ENCODE results near the gene CRYBG1. TPM values are rescaled to one million over a fixed set of nuclear protein-coding genes. Genes with fewer than 3 reads are reported as not detected.

The CRYBG1 gene
- total and polyA plus RNA-seq, 4 donors = 0.41 to 12.7 (median 5.8) TPM

DNA sequence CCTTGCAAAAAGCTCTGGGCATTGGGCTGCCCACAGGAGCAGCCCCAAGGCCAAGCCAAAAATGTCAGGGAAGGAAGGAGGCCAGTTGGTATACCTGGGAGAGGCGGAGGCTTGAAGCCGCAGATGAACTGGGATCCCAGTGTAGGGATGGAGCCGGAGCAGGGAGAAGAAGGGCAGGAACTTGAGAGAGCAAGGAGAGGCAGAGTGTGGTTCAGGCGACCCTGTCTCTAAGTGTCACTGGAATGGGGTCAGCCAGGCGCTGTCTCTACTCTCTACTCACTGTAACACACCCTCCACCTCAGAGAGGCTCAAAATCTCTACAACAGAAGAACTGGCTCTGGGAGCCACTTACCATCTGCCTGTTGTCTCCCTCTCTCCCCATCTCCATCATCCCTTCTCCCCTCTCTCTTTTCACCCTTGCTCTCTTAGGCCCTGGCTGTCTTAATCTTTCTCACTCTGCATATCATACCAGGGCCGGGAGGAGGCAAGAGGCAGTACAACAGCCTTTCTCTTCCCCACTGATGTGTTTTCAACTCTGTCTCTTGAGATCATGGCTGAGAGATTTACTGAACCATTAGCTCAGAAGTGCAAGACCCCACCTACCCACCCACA, 93.3 kb downstream of the CRYBG1 start:
- intact Hi-C loops (cut with DNase I) = no loop called here

DNA sequence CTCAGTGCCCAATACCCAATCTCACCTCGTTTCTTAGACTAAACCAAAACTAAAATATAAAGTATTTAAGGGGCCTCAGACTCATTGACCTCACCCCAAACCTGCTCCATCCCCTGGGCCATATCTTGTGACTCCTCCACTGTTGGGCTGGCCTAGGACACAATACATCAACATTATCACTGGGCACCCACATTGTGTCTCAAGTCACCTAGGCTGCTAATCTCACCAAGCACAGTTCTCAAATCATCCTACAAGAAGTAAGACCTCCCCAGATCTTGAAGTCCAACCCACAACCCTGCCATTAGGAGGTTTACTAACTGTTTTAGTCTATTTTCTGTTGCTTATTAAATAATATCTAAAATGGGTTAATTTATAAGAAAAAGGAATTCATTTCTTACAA, 96.2 kb downstream of the CRYBG1 start:
- 54 to 59% methylated on average over 1 of the region's 1 CpG for WGBS, 2 donors
- intact Hi-C loops (cut with DNase I) = no loop called here
- H3K36me3 ChIP-seq (ENCODE audit: control insufficient read depth in 1 of 2, insufficient read depth in 2 of 2, low read length in 1 of 2) = no peaks in the 10 kb centered on the region
- H3K4me3 ChIP-seq (ENCODE audit: low read length in 2 of 2) = no peak overlapping the region
- no peaks in the 10 kb centered on the region for H3K4me1 ChIP-seq (ENCODE audit: control insufficient read depth in 1 of 2, insufficient read depth in 2 of 2, low read length in 2 of 2)
- no peak overlapping the region for H3K27ac ChIP-seq (ENCODE audit: low read depth in 1 of 2, low read length in 2 of 2)
- no peak for ATAC-seq (ENCODE audit: low FRiP score)
- H3K27me3 ChIP-seq (ENCODE audit: control insufficient read depth in 1 of 2, insufficient read depth in 2 of 2, low read length in 1 of 2) = no peaks in the 10 kb centered on the region
- H3K9me3 ChIP-seq (ENCODE audit: control insufficient read depth, low read length) = no peaks in the 10 kb centered on the region
- no peak for DNase-seq

More for the DNA sequence above, 93.3 kb downstream of the CRYBG1 start:
- no peaks in the 10 kb centered on the region for H3K36me3 ChIP-seq (ENCODE audit: control insufficient read depth in 1 of 2, insufficient read depth in 2 of 2, low read length in 1 of 2)
- no peaks in the 10 kb centered on the region for H3K27me3 ChIP-seq (ENCODE audit: control insufficient read depth in 1 of 2, insufficient read depth in 2 of 2, low read length in 1 of 2)
- H3K4me1 ChIP-seq (ENCODE audit: control insufficient read depth in 1 of 2, insufficient read depth in 2 of 2, low read length in 2 of 2) = no peaks in the 10 kb centered on the region
- 56 to 70% methylated on average over 4 to 6 of the region's 6 CpGs for WGBS, 2 donors
- H3K27ac ChIP-seq (ENCODE audit: low read depth in 1 of 2, low read length in 2 of 2) = no peak overlapping the region
- no peaks in the 10 kb centered on the region for H3K9me3 ChIP-seq (ENCODE audit: control insufficient read depth, low read length)
- no peak overlapping the region for H3K4me3 ChIP-seq (ENCODE audit: low read length in 2 of 2)
- DNase-seq = no peak
- no peak for ATAC-seq (ENCODE audit: low FRiP score)

DNA sequence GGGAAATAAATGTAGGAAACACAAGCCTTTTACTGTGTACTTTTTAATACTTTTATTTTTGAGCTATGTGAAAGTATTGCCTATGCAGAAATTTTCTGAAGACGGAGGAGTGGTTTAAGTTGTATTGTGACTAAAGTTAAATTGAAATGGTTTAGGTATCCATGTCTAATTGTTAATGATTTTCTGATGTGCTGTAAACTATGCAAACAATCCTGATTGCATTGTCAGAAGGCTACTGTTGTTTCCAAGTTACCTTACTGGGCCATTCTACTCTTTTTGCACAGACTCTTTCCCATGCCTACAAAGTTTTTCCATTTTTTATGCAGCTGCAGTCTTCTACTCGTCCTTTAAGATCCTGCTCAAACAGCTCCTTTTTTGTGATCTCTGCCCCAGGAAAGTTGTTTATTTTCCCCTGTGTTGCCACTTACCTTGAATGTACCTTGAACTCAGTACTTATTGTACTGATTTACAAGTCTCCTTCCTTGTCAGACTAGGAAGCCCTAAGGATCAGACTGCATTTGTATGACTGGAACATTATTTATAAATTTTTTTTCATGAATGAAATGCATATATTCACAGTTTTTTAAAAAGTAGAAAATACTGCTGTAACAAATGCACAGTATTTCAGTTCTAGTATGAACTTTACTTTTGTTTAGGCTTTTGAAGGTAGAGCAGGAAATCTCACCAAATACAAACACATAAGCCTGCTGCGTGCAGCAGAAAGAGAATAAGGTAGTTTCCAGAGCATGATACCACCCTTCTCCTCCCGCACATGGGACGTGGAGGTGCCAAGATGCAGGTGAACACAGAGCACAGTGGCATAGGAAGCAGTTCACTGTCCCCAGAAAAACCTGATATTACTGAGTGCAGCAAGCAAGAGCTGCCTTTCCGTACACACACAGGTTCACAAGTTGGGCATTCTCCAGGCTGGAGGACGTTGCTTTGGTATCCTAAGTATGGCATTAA, 97.8 kb downstream of the CRYBG1 start:
- no peaks in the 10 kb centered on the region for H3K27me3 ChIP-seq (ENCODE audit: control insufficient read depth in 1 of 2, insufficient read depth in 2 of 2, low read length in 1 of 2)
- intact Hi-C loops (cut with DNase I) = no loop called here
- 56% methylated on average over 7 of the region's 7 CpGs for WGBS, 2 donors
- no peaks in the 10 kb centered on the region for H3K9me3 ChIP-seq (ENCODE audit: control insufficient read depth, low read length)
- ATAC-seq (ENCODE audit: low FRiP score) = no peak
- no peak for DNase-seq
- H3K36me3 ChIP-seq (ENCODE audit: control insufficient read depth in 1 of 2, insufficient read depth in 2 of 2, low read length in 1 of 2) = no peaks in the 10 kb centered on the region
- H3K4me3 ChIP-seq (ENCODE audit: low read length in 2 of 2) = no peak overlapping the region
- H3K27ac ChIP-seq (ENCODE audit: low read depth in 1 of 2, low read length in 2 of 2) = no peak overlapping the region
- no peaks in the 10 kb centered on the region for H3K4me1 ChIP-seq (ENCODE audit: control insufficient read depth in 1 of 2, insufficient read depth in 2 of 2, low read length in 2 of 2)

DNA sequence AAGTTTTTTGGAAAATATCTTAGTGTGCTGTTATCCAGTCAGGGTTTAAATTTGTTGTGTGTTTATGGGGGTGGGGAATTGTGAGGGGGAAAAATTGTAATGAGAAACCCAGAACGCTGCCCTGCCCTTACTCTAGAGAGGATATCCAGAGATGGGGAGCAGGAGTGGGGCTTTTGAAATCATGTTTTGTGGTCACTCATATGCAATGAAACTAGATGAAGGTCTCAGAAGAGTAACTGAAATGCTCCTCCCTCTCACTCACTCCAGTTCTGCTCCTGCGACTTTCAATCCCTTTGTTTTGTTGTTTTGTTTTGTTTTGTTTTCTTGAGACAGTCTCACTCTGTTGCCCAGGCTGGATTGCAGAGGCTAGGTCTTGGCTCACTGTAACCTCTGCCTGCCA, 100.0 kb downstream of the CRYBG1 start:
- Histone ChIP-seq H3K27me3 (ENCODE audit: control insufficient read depth in 1 of 2, insufficient read depth in 2 of 2, low read length in 1 of 2) (no peaks in the 10 kb centered on the region), H3K9me3 (ENCODE audit: control insufficient read depth, low read length) (no peaks in the 10 kb centered on the region), H3K4me3 (ENCODE audit: low read length in 2 of 2) (no peak overlapping the region), H3K4me1 (ENCODE audit: control insufficient read depth in 1 of 2, insufficient read depth in 2 of 2, low read length in 2 of 2) (no peaks in the 10 kb centered on the region), H3K27ac (ENCODE audit: low read depth in 1 of 2, low read length in 2 of 2) (no peak overlapping the region), H3K36me3 (ENCODE audit: control insufficient read depth in 1 of 2, insufficient read depth in 2 of 2, low read length in 1 of 2) (no peaks in the 10 kb centered on the region)
- intact Hi-C loops (cut with DNase I) = no loop called here
- ATAC-seq (ENCODE audit: low FRiP score) (no peak), DNase-seq (no peak)
- 63 to 72% methylated on average over 2 of the region's 2 CpGs for WGBS, 2 donors

DNA sequence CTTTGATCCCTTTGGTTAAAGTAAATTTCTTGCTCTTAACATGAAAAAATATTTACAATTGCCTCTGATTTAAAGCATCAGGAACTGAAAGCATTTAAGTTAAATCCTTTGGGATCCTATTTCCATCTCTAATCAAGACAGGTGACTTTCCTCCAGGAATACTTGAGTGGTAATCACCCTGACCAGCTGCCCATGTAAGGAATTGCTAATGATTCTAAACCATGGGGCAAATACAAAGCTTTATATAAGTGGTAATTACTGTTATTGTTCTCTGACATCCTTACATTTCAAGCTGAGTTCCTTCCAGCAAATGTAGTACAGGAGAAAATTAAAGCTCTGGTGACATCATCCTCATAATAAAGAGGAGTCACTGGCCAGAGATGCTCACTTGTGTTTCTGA, 100.6 kb downstream of the CRYBG1 start:
- H3K27me3 ChIP-seq (ENCODE audit: control insufficient read depth in 1 of 2, insufficient read depth in 2 of 2, low read length in 1 of 2) = no peaks in the 10 kb centered on the region
- H3K27ac ChIP-seq (ENCODE audit: low read depth in 1 of 2, low read length in 2 of 2) = no peak overlapping the region
- H3K4me3 ChIP-seq (ENCODE audit: low read length in 2 of 2) = no peak overlapping the region
- intact Hi-C loops (cut with DNase I) = no loop called here
- ATAC-seq (ENCODE audit: low FRiP score) = no peak
- no peaks in the 10 kb centered on the region for H3K36me3 ChIP-seq (ENCODE audit: control insufficient read depth in 1 of 2, insufficient read depth in 2 of 2, low read length in 1 of 2)
- H3K4me1 ChIP-seq (ENCODE audit: control insufficient read depth in 1 of 2, insufficient read depth in 2 of 2, low read length in 2 of 2) = no peaks in the 10 kb centered on the region
- H3K9me3 ChIP-seq (ENCODE audit: control insufficient read depth, low read length) = no peaks in the 10 kb centered on the region
- DNase-seq = no peak

DNA sequence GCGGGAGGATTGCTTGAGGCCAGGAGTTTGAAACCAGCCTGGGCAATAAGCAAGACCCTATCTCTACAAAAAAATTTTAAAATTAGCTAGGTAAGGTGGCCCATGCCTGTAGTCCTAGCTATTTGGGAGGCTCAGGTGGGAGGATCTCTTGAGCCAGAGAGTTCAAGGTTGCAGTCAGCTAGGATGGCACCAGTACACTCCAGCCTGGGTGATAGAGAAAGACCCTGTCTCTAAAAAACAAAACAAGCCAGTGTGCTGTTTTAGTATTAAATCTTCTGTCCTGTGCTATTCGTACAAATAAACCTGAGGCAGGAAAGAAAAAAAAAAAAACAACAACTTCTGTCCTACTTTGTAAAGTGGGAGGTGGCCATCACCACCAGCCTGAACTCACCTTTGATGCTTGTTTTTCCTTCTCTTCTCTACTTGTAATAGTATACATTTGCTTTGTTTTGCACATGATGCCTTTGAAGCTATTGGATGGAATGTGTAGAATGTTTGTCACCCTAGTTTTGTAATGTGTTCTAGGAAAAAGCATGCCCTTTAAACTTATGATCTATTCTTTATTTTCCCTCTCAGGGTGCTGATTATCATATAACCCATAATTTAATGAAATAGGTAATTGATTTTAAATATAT, 102.5 kb downstream of the CRYBG1 start:
- no peaks in the 10 kb centered on the region for H3K9me3 ChIP-seq (ENCODE audit: control insufficient read depth, low read length)
- DNase-seq = no peak
- no peak for ATAC-seq (ENCODE audit: low FRiP score)
- no peaks in the 10 kb centered on the region for H3K27me3 ChIP-seq (ENCODE audit: control insufficient read depth in 1 of 2, insufficient read depth in 2 of 2, low read length in 1 of 2)
- WGBS, 2 donors = 59 to 69% methylated on average over 2 of the region's 2 CpGs
- intact Hi-C loops (cut with DNase I) = no loop called here
- H3K4me1 ChIP-seq (ENCODE audit: control insufficient read depth in 1 of 2, insufficient read depth in 2 of 2, low read length in 2 of 2) = no peaks in the 10 kb centered on the region
- H3K27ac ChIP-seq (ENCODE audit: low read depth in 1 of 2, low read length in 2 of 2) = no peak overlapping the region
- no peaks in the 10 kb centered on the region for H3K36me3 ChIP-seq (ENCODE audit: control insufficient read depth in 1 of 2, insufficient read depth in 2 of 2, low read length in 1 of 2)
- no peak overlapping the region for H3K4me3 ChIP-seq (ENCODE audit: low read length in 2 of 2)

DNA sequence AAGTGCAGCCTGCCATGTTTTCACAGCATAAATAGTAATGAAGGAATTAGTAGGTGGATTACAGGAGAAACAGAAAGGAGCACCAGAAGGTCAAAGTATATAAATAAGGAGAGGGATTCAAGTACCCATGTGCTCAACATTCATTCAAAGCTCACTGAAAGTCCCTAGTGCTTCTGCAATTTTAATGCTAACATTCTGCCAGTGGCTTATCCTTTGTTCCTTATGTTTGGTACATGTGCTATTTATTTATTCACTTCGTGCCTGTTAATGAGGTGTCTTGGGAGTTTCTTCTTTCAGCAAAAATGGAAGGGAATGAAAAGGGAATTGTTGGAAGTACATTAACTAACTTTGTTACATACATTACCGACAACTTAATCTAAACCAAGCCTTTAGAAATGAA, 105.7 kb downstream of the CRYBG1 start:
- ATAC-seq (ENCODE audit: low FRiP score) (no peak), DNase-seq (no peak)
- Histone ChIP-seq H3K4me1 (ENCODE audit: control insufficient read depth in 1 of 2, insufficient read depth in 2 of 2, low read length in 2 of 2) (no peaks in the 10 kb centered on the region), H3K27ac (ENCODE audit: low read depth in 1 of 2, low read length in 2 of 2) (no peak overlapping the region), H3K27me3 (ENCODE audit: control insufficient read depth in 1 of 2, insufficient read depth in 2 of 2, low read length in 1 of 2) (no peaks in the 10 kb centered on the region), H3K9me3 (ENCODE audit: control insufficient read depth, low read length) (no peaks in the 10 kb centered on the region), H3K36me3 (ENCODE audit: control insufficient read depth in 1 of 2, insufficient read depth in 2 of 2, low read length in 1 of 2) (no peaks in the 10 kb centered on the region), H3K4me3 (ENCODE audit: low read length in 2 of 2) (no peak overlapping the region)
- 61 to 64% methylated on average over 2 of the region's 2 CpGs for WGBS, 2 donors
- intact Hi-C loops (cut with DNase I) = no loop called here

DNA sequence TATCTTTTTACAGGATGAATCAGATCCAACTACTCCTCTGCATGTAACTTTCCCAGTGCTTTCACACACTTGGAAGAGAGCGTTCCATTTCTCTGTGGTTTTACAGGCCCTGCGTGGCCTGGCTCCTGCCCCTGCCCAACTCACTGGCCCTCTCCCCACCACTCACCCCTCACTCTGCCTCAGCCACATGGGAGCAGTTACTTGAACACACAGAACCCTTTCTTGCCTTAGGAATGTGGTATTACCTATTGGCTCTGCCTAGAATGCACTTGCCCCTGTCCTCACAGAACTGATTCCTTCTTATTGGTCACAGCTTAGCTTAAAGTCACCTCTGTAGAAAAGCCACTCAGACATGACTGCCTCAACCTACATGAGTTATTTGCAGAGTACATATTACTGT, 108.4 kb downstream of the CRYBG1 start:
- H3K4me1 ChIP-seq (ENCODE audit: control insufficient read depth in 1 of 2, insufficient read depth in 2 of 2, low read length in 2 of 2) = no peaks in the 10 kb centered on the region
- no peaks in the 10 kb centered on the region for H3K36me3 ChIP-seq (ENCODE audit: control insufficient read depth in 1 of 2, insufficient read depth in 2 of 2, low read length in 1 of 2)
- 80 to 84% methylated on average over 2 of the region's 2 CpGs for WGBS, 2 donors
- no peaks in the 10 kb centered on the region for H3K27me3 ChIP-seq (ENCODE audit: control insufficient read depth in 1 of 2, insufficient read depth in 2 of 2, low read length in 1 of 2)
- no peak overlapping the region for H3K27ac ChIP-seq (ENCODE audit: low read depth in 1 of 2, low read length in 2 of 2)
- no peak for ATAC-seq (ENCODE audit: low FRiP score)
- H3K4me3 ChIP-seq (ENCODE audit: low read length in 2 of 2) = no peak overlapping the region
- intact Hi-C loops (cut with DNase I) = no loop called here
- H3K9me3 ChIP-seq (ENCODE audit: control insufficient read depth, low read length) = no peaks in the 10 kb centered on the region
- DNase-seq = no peak

All from aorta (tissue), 5 donors.